HL-60 (cell line): ENCODE data around the gene P3H3.

Experiments
- DNase-seq, 2 experiments: peaks; one replicate each; pipeline ENCODE4 v3.0.0-alpha.2; 2010 to 2020; ENCODE audit warnings: low read depth in 1 of 2, low spot score in 1 of 2
- H3K27ac ChIP-seq: fragments of 250-450 bp; sonication (Bioruptor Pico); replicated peaks from 2 replicates; pipeline ENCODE4 v1.5.1; 2020; ENCODE audit warnings: mild to moderate bottlenecking, moderate library complexity
- H3K27me3 ChIP-seq: fragments of 250-450 bp; sonication (Bioruptor Pico); 2 replicates; pipeline ENCODE4 v1.5.1; 2021; ENCODE audit warnings: mild to moderate bottlenecking, moderate library complexity; ENCODE audit not compliant: insufficient read depth, poor library complexity, severe bottlenecking
- H3K4me3 ChIP-seq: replicated peaks from 2 replicates; pipeline ENCODE4 v1.5.1; 2011; ENCODE audit warnings: mild to moderate bottlenecking, control low read depth, low read length; ENCODE audit not compliant: insufficient read depth
- CTCF ChIP-seq: IDR thresholded peaks from one replicate; pipeline ENCODE4 v1.5.1; 2011; ENCODE audit warnings: low read length, control low read depth, inconsistent platforms; ENCODE audit not compliant: insufficient read depth
- GABPA ChIP-seq: IDR thresholded peaks from 2 replicates; pipeline ENCODE4 v1.6.1; 2012; ENCODE audit warnings: low read depth
- POLR2AphosphoS5 ChIP-seq: IDR thresholded peaks from 2 replicates; pipeline ENCODE4 v1.6.1; 2012; ENCODE audit warnings: low read depth
- REST ChIP-seq: IDR thresholded peaks from 2 replicates; pipeline ENCODE4 v1.6.1; 2012; ENCODE audit warnings: low read depth; ENCODE audit not compliant: insufficient replicate concordance
- SPI1 ChIP-seq: IDR thresholded peaks from 2 replicates; pipeline ENCODE4 v1.6.1; 2012; ENCODE audit warnings: low read depth, mild to moderate bottlenecking, borderline replicate concordance

Gene P3H3

GRCh38 chr12:6834873-6835272 is 6.7 kb downstream of the P3H3 start:
- no peak overlapping the region for H3K4me3 ChIP-seq
- peaks cover under 1% of the 10 kb centered on the region for H3K27me3 ChIP-seq
- no peak for DNase-seq
- no peak overlapping the region for H3K27ac ChIP-seq
- TF ChIP-seq CTCF (no peak), GABPA (no peak), POLR2AphosphoS5 (no peak)

- H3K27me3 ChIP-seq = no peaks in the 10 kb centered on the region
- H3K4me3 ChIP-seq = no peak overlapping the region
- H3K27ac ChIP-seq = no peak overlapping the region
- no peak for DNase-seq
- TF ChIP-seq CTCF = no peak
- no peak for TF ChIP-seq POLR2AphosphoS5
- no peak for TF ChIP-seq REST
- no peak for TF ChIP-seq GABPA
- TF ChIP-seq SPI1 = no peak
These were observed 8.6 kb downstream of the P3H3 start for GRCh38 chr12:6836851-6837250.

- no peak for DNase-seq
- H3K27me3 ChIP-seq = no peaks in the 10 kb centered on the region
These were observed 9.3 kb downstream of the P3H3 start for GRCh38 chr12:6837370-6838060.

More at GRCh38 chr12:6837370-6838060, 9.3 kb downstream of the P3H3 start:
- Histone ChIP-seq H3K27ac (no peak overlapping the region), H3K4me3 (no peak overlapping the region)
- no peak for TF ChIP-seq POLR2AphosphoS5
- TF ChIP-seq REST = no peak
- no peak for TF ChIP-seq CTCF
- TF ChIP-seq SPI1 = no peak
- no peak for TF ChIP-seq GABPA
